ENCODE results near the gene METAP1D.

DNA sequence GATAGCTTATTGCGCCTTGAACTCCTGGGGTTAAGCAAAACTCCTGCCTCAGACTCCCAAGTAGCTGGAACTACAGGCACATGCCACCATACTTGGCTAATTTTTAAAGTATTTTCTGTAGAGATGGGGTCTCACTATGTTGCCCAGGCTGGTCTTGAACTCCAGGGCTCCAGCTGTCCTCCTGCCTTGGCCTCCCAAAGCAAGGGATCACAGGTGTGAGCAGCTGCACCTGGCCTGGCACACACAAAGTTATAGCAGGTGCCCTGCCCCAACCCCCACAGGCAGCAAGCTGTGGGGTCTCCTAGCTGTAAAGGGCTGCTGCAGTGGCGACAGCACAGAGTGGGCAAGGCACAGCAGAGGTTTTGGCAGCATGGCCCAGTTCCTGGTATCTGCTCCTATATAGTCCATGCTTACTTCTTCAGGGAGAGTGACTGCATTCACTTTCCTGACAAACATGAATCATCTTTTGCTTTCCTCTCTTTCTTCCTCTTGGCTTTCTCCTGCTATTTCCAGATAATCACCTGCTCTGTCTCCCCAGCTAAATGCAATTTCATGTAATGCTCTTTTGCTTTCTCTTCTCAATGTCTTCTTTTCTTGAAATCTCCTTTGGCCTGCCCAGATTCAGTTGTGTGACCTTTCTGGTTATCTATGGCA, 27.3 kb upstream of the METAP1D start:
- TF ChIP-seq CTCF (conservative IDR thresholded peaks at IDR 0.05; ENCODE audit: low read depth, low read length) (no peak), POLR2A (IDR thresholded peaks at IDR 0.05; ENCODE audit: low read depth, low read length) (no peak)
